PC-9 (cell line): ENCODE measurements around the gene SLC22A23. TPM values are rescaled to one million over a fixed set of nuclear protein-coding genes. Genes with fewer than 3 reads are reported as not detected.

ENCODE experiments used
- BruUV-seq: library from RNA; stranded (reverse); fragments of 400-500 nt; replicated peaks from 2 replicates; lab custom pipeline; 2021; lab: Mats Ljungman, UMichigan
- CTCF ChIA-PET: fragments of 300-600 bp; sonication (Branson Sonifier 250); formaldehyde crosslinking; loops from one replicate; lab custom pipeline; 2022; ENCODE audit warnings: antibody characterized with exemption; lab: Charles Lee
- POLR2A ChIA-PET: fragments of 300-600 bp; sonication (Branson Sonifier 250); formaldehyde crosslinking; loops from one replicate; lab custom pipeline; 2022; ENCODE audit warnings: antibody characterized with exemption; ENCODE audit not compliant: unreplicated experiment; lab: Charles Lee
- DNase-seq, 2 experiments: peaks; one replicate each; pipeline versions ENCODE4 v3.0.0 to v3.0.0-alpha.2; 2015 to 2022; ENCODE audit warnings: mixed read lengths in 1 of 2
- H2AFZ ChIP-seq: fragments of 200-600 bp; sonication (generic); 2 replicates; pipeline ENCODE4 v1.8.1; 2017; ENCODE audit warnings: antibody characterized with exemption
- H3F3A ChIP-seq: fragments of 200-600 bp; sonication (generic); 2 replicates; pipeline ENCODE4 v1.8.1; 2017; ENCODE audit warnings: antibody characterized with exemption, mild to moderate bottlenecking, low read depth; ENCODE audit not compliant: insufficient read depth
- H3K27ac ChIP-seq: fragments of 200-600 bp; sonication (generic); 2 replicates; pipeline ENCODE4 v1.6.1; 2016; ENCODE audit warnings: mixed run types
- H3K27me3 ChIP-seq: fragments of 200-600 bp; sonication (generic); 2 replicates; pipeline ENCODE4 v1.6.1; 2016; ENCODE audit warnings: low read depth, mixed run types; ENCODE audit not compliant: insufficient read depth
- H3K36me3 ChIP-seq: fragments of 200-600 bp; sonication (generic); 2 replicates; pipeline ENCODE4 v1.6.1; 2016; ENCODE audit warnings: low read depth, mixed run types
- H3K4me1 ChIP-seq: fragments of 200-600 bp; sonication (generic); replicated peaks from 2 replicates; pipeline ENCODE4 v1.6.1; 2016; ENCODE audit warnings: mixed run types; ENCODE audit not compliant: insufficient read depth
- H3K4me2 ChIP-seq: fragments of 200-600 bp; sonication (generic); 2 replicates; pipeline ENCODE4 v1.6.1; 2017; ENCODE audit warnings: mixed run types
- H3K4me3 ChIP-seq: fragments of 200-600 bp; sonication (generic); 2 replicates; pipeline ENCODE4 v1.6.1; 2016; ENCODE audit warnings: mixed run types
- H3K79me2 ChIP-seq: fragments of 200-600 bp; sonication (generic); 2 replicates; pipeline ENCODE4 v1.6.1; 2017; ENCODE audit warnings: low read depth, mixed run types
- H3K9me2 ChIP-seq: fragments of 200-600 bp; sonication (generic); 2 replicates; pipeline ENCODE4 v1.8.1; 2017; ENCODE audit warnings: mild to moderate bottlenecking; ENCODE audit not compliant: insufficient read depth
- H3K9me3 ChIP-seq: fragments of 200-600 bp; sonication (generic); 2 replicates; pipeline ENCODE4 v1.8.1; 2016; ENCODE audit warnings: low read depth; ENCODE audit not compliant: insufficient read depth
- H4K20me1 ChIP-seq: fragments of 200-600 bp; sonication (generic); 2 replicates; pipeline ENCODE4 v1.8.1; 2017; ENCODE audit not compliant: insufficient read depth
- EZH2 ChIP-seq: fragments of 200-600 bp; sonication (generic); IDR thresholded peaks from 2 replicates; pipeline ENCODE4 v1.8.0; 2017; ENCODE audit warnings: antibody characterized with exemption, low read depth
- intact Hi-C: fragments of 100-400 bp; cut with micrococcal nuclease; formaldehyde crosslinking; loops from one replicate; pipeline ENCODE4 v1.10.0; 2022; ENCODE audit not compliant: unreplicated experiment
- total RNA-seq: library from RNA; stranded (reverse); gene quantifications from 2 replicates; pipeline ENCODE4 v1.2.3, GENCODE V29; 2021
- TF ChIP-seq, protein P1 (sequence below): fragments of 200-600 bp; sonication (generic); conservative IDR thresholded peaks from 2 replicates; pipeline ENCODE4 v1.6.1; 2017; ENCODE audit warnings: mixed run types, antibody characterized with exemption, mild to moderate bottlenecking, moderate library complexity

SLC22A23 gene
- total RNA-seq, 1 experiment from 2014 or later = 13.5 TPM

GRCh38 chr6:3287976-3288707 lies 168.7 kb downstream of the SLC22A23 start:
- H3K9me2 ChIP-seq = no peaks in the 10 kb centered on the region
- H3K9me3 ChIP-seq = no peaks in the 10 kb centered on the region
- CTCF ChIA-PET = interaction anchor here (0.6 kb wide), 1 partner anchor 645 kb away, joined by 3 read pairs; no protein-coding TSS in a partner anchor
- POLR2A ChIA-PET = no interaction called here
- H3K27me3 ChIP-seq = no peaks in the 10 kb centered on the region
- no TSS peak for BruUV-seq
- TF ChIP-seq, protein P1, sequence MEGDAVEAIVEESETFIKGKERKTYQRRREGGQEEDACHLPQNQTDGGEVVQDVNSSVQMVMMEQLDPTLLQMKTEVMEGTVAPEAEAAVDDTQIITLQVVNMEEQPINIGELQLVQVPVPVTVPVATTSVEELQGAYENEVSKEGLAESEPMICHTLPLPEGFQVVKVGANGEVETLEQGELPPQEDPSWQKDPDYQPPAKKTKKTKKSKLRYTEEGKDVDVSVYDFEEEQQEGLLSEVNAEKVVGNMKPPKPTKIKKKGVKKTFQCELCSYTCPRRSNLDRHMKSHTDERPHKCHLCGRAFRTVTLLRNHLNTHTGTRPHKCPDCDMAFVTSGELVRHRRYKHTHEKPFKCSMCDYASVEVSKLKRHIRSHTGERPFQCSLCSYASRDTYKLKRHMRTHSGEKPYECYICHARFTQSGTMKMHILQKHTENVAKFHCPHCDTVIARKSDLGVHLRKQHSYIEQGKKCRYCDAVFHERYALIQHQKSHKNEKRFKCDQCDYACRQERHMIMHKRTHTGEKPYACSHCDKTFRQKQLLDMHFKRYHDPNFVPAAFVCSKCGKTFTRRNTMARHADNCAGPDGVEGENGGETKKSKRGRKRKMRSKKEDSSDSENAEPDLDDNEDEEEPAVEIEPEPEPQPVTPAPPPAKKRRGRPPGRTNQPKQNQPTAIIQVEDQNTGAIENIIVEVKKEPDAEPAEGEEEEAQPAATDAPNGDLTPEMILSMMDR = no peak
- TF ChIP-seq EZH2 = no peak
- no peak overlapping the region for H3K4me3 ChIP-seq
- DNase-seq = no peak
- H3K27ac ChIP-seq = no peak overlapping the region
- no peak overlapping the region for H3K4me2 ChIP-seq
- H3F3A ChIP-seq = no peaks in the 10 kb centered on the region
- no peak overlapping the region for H2AFZ ChIP-seq
- no peaks in the 10 kb centered on the region for H4K20me1 ChIP-seq
- intact Hi-C loops = no loop called here
- H3K36me3 ChIP-seq = no peaks in the 10 kb centered on the region
- no peaks in the 10 kb centered on the region for H3K79me2 ChIP-seq
- H3K4me1 ChIP-seq = no peaks in the 10 kb centered on the region

DNA sequence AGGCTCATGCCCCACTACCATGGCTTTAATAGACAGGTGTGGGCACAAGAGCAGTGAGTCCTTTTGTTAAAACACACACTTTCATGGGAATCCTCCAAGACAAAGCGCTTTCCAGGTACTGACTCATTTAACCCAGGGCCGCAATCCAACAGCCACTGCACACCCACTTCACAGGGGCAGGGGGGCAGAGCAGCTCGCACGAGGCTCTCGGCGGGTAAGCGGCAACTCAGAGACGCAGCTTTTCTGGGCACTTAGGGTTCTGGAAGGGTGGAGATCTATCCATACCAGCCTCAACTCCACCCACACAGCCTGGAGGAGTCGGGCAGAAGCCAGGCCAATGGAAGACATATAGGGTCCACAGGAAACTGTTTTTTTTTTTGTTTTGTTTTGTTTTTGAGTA lies 169.5 kb downstream of the SLC22A23 start:
- Histone ChIP-seq H4K20me1 (no peaks in the 10 kb centered on the region), H3K27ac (no peak overlapping the region), H3F3A (no peaks in the 10 kb centered on the region), H3K27me3 (no peaks in the 10 kb centered on the region), H3K4me3 (no peak overlapping the region), H3K79me2 (no peaks in the 10 kb centered on the region), H3K4me2 (no peak overlapping the region), H2AFZ (no peak overlapping the region), H3K4me1 (no peaks in the 10 kb centered on the region), H3K9me2 (no peaks in the 10 kb centered on the region), H3K36me3 (no peaks in the 10 kb centered on the region), H3K9me3 (no peaks in the 10 kb centered on the region)
- no peak for TF ChIP-seq EZH2
- TF ChIP-seq, protein P1 = no peak
- intact Hi-C loops = no loop called here
- DNase-seq = no peak
- no TSS peak for BruUV-seq
- ChIA-PET CTCF (no interaction called here), POLR2A (no interaction called here)

GRCh38 chr6:3286641-3287171 lies 170.1 kb downstream of the SLC22A23 start:
- BruUV-seq = no TSS peak
- intact Hi-C loops = no loop called here
- Histone ChIP-seq H3K4me1 (no peaks in the 10 kb centered on the region), H3K36me3 (no peaks in the 10 kb centered on the region), H2AFZ (no peak overlapping the region), H3K27ac (no peak overlapping the region), H3K4me3 (no peak overlapping the region), H3K9me3 (no peaks in the 10 kb centered on the region), H3K4me2 (no peak overlapping the region), H4K20me1 (no peaks in the 10 kb centered on the region; the same call in 1 of the 2 replicates), H3K79me2 (no peaks in the 10 kb centered on the region), H3K27me3 (no peaks in the 10 kb centered on the region), H3K9me2 (no peaks in the 10 kb centered on the region), H3F3A (no peaks in the 10 kb centered on the region)
- ChIA-PET POLR2A (no interaction called here), CTCF (no interaction called here)
- TF ChIP-seq, protein P1 = no peak
- no peak for TF ChIP-seq EZH2
- DNase-seq = no peak
